H9 (cell line): ENCODE data around the gene GCLC. TPM values are rescaled to one million over a fixed set of nuclear protein-coding genes. Genes with fewer than 3 reads are reported as not detected.

ENCODE experiments used
- DNase-seq: peaks from one replicate; pipeline ENCODE4 v3.0.0-alpha.2; 2017
- H2AFZ ChIP-seq: one replicate; pipeline ENCODE4 v1.6.1; 2013; ENCODE audit warnings: mild to moderate bottlenecking, low read length, control low read depth, moderate library complexity
- H2AK5ac ChIP-seq: 2 replicates; pipeline ENCODE4 v1.6.1; 2013; ENCODE audit warnings: low read length, control low read depth, mixed read lengths; ENCODE audit not compliant: insufficient read length
- H2BK120ac ChIP-seq: one replicate; pipeline ENCODE4 v1.6.1; 2013; ENCODE audit warnings: low read depth, mild to moderate bottlenecking, low read length, control low read depth, inconsistent platforms; ENCODE audit not compliant: poor library complexity, severe bottlenecking
- H2BK12ac ChIP-seq: 2 replicates; pipeline ENCODE4 v1.6.1; 2013; ENCODE audit warnings: low read length, control low read depth, mixed read lengths, low read depth; ENCODE audit not compliant: insufficient read length
- H2BK15ac ChIP-seq: 2 replicates; pipeline ENCODE4 v1.6.1; 2013; ENCODE audit warnings: low read depth, low read length, control low read depth
- H2BK20ac ChIP-seq: one replicate; pipeline ENCODE4 v1.6.1; 2013; ENCODE audit warnings: low read depth, mild to moderate bottlenecking, low read length, control low read depth, inconsistent platforms; ENCODE audit not compliant: poor library complexity, severe bottlenecking
- H2BK5ac ChIP-seq: 2 replicates; pipeline ENCODE4 v1.6.1; 2013; ENCODE audit warnings: low read length, control low read depth, mixed read lengths; ENCODE audit not compliant: insufficient read length
- H3K14ac ChIP-seq: 2 replicates; pipeline ENCODE4 v1.6.1; 2013; ENCODE audit warnings: low read length, control low read depth; ENCODE audit not compliant: insufficient read depth
- H3K18ac ChIP-seq: 2 replicates; pipeline ENCODE4 v1.6.1; 2013; ENCODE audit warnings: low read depth, mild to moderate bottlenecking, mixed read lengths, low read length, control low read depth; ENCODE audit not compliant: insufficient read length
- H3K23ac ChIP-seq: 2 replicates; pipeline ENCODE4 v1.6.1; 2013; ENCODE audit warnings: low read length, control low read depth, mixed read lengths, low read depth; ENCODE audit not compliant: insufficient read length
- H3K23me2 ChIP-seq: 2 replicates; pipeline ENCODE4 v1.6.1; 2013; ENCODE audit warnings: low read depth, mild to moderate bottlenecking, mixed read lengths, low read length, control low read depth; ENCODE audit not compliant: insufficient read length, poor library complexity, severe bottlenecking
- H3K27ac ChIP-seq: 2 replicates; pipeline ENCODE4 v1.5.1; 2013; ENCODE audit warnings: low read length, control low read depth, mixed read lengths, low read depth; ENCODE audit not compliant: insufficient read length
- H3K27me3 ChIP-seq: 2 replicates; pipeline ENCODE4 v1.6.1; 2013; ENCODE audit warnings: low read length, control low read depth, inconsistent platforms; ENCODE audit not compliant: insufficient read depth
- H3K4ac ChIP-seq: 2 replicates; pipeline ENCODE4 v1.6.1; 2013; ENCODE audit warnings: low read depth, mild to moderate bottlenecking, control low read depth, inconsistent platforms, low read length, moderate library complexity
- H3K4me1 ChIP-seq: 2 replicates; pipeline ENCODE4 v1.6.1; 2013; ENCODE audit warnings: low read length, control low read depth, inconsistent platforms; ENCODE audit not compliant: insufficient read depth
- H3K4me2 ChIP-seq: 2 replicates; pipeline ENCODE4 v1.6.1; 2013; ENCODE audit warnings: low read length, control low read depth, mixed read lengths; ENCODE audit not compliant: insufficient read length, insufficient read depth
- H3K56ac ChIP-seq: 2 replicates; pipeline ENCODE4 v1.6.1; 2013; ENCODE audit warnings: low read depth, mild to moderate bottlenecking, mixed read lengths, low read length, control low read depth; ENCODE audit not compliant: insufficient read length
- H3K79me1 ChIP-seq: 2 replicates; pipeline ENCODE4 v1.6.1; 2013; ENCODE audit warnings: low read depth, mild to moderate bottlenecking, moderate library complexity, low read length, control low read depth, inconsistent platforms; ENCODE audit not compliant: insufficient read depth, poor library complexity, severe bottlenecking
- H3K79me2 ChIP-seq: 2 replicates; pipeline ENCODE4 v1.6.1; 2013; ENCODE audit warnings: low read length, control low read depth, inconsistent platforms; ENCODE audit not compliant: insufficient read depth
- H3K9ac ChIP-seq: 2 replicates; pipeline ENCODE4 v1.6.1; 2013; ENCODE audit warnings: low read length, control low read depth, mixed read lengths; ENCODE audit not compliant: insufficient read length; ENCODE audit errors: extremely low read depth
- H3K9me3 ChIP-seq: one replicate; pipeline ENCODE4 v1.6.1; 2013; ENCODE audit warnings: low read depth, low read length, inconsistent platforms; ENCODE audit not compliant: control insufficient read depth
- H3T11ph ChIP-seq: one replicate; pipeline ENCODE4 v1.6.1; 2013; ENCODE audit warnings: mild to moderate bottlenecking, low read length, control low read depth, inconsistent platforms
- H4K20me1 ChIP-seq: one replicate; pipeline ENCODE4 v1.6.1; 2013; ENCODE audit not compliant: control insufficient read depth, insufficient read length, insufficient read depth
- H4K5ac ChIP-seq: 2 replicates; pipeline ENCODE4 v1.6.1; 2013; ENCODE audit warnings: low read depth, mild to moderate bottlenecking, mixed read lengths, low read length, control low read depth; ENCODE audit not compliant: insufficient read length
- H4K8ac ChIP-seq: replicated peaks from 2 replicates; pipeline ENCODE4 v1.6.1; 2013; ENCODE audit warnings: low read length, control low read depth, mixed read lengths, low read depth; ENCODE audit not compliant: insufficient read length
- H4K91ac ChIP-seq: 2 replicates; pipeline ENCODE4 v1.6.1; 2013; ENCODE audit warnings: low read depth, mild to moderate bottlenecking, moderate library complexity, mixed read lengths, low read length, control low read depth; ENCODE audit not compliant: insufficient read length
- H3K27ac Mint-ChIP-seq, 3 experiments: 2 replicates in 2 of 3; 3 replicates in 1 of 3; pipeline ENCODE4 v1.8.0; 2020 to 2021; ENCODE audit warnings: mixed read lengths in 3 of 3, mild to moderate bottlenecking in 1 of 3, moderate library complexity in 1 of 3
- H3K27me3 Mint-ChIP-seq: 2 replicates; pipeline ENCODE4 v1.8.0; 2021; ENCODE audit warnings: low read depth, mild to moderate bottlenecking, moderate library complexity, mixed read lengths
- H3K36me3 Mint-ChIP-seq, 3 experiments: 2 replicates in 2 of 3; 3 replicates in 1 of 3; pipeline ENCODE4 v1.8.0; 2020 to 2021; ENCODE audit warnings: low read depth in 3 of 3, mixed read lengths in 3 of 3; ENCODE audit not compliant: insufficient read depth in 1 of 3
- H3K4me1 Mint-ChIP-seq, 2 experiments: 2 replicates each; pipeline ENCODE4 v1.8.0; 2020; ENCODE audit warnings: mixed read lengths in 2 of 2
- H3K4me3 Mint-ChIP-seq, 2 experiments: 2 replicates in 1 of 2; 3 replicates in 1 of 2; pipeline ENCODE4 v1.8.0; 2020 to 2021; ENCODE audit warnings: mild to moderate bottlenecking in 2 of 2, mixed read lengths in 2 of 2, moderate library complexity in 1 of 2
- H3K9me3 Mint-ChIP-seq, 2 experiments: 2 replicates in 1 of 2; 3 replicates in 1 of 2; pipeline ENCODE4 v1.8.0; 2020; ENCODE audit warnings: mild to moderate bottlenecking in 2 of 2, mixed read lengths in 2 of 2, moderate library complexity in 1 of 2
- whole genome bisulfite sequencing: extraction: QIAGEN DNeasy Blood & Tissue Kit; methylation state at CpG from one replicate; pipeline ENCODE4 v1.1.7; 2013; ENCODE audit warnings: missing lambda C conversion rate, low lambda C conversion rate, mixed read lengths; ENCODE audit not compliant: insufficient read length; ENCODE audit errors: extremely low coverage; 5-methylcytosine and 5-hydroxymethylcytosine counted together
- total RNA-seq: library from RNA; stranded (reverse); gene quantifications from 2 replicates; pipeline ENCODE4 v1.2.1, GENCODE V29; 2021
- TF ChIP-seq, protein P1 (sequence below): fragments of 200-600 bp; sonication (generic); conservative IDR thresholded peaks from 3 replicates; pipeline ENCODE4 v1.8.0; 2021; ENCODE audit warnings: antibody characterized with exemption, mild to moderate bottlenecking

GCLC gene
- total RNA-seq, 1 experiment from 2014 or later, result 55.5 TPM

- Histone ChIP-seq H4K91ac (no peak overlapping the region), H3K56ac (no peak overlapping the region), H2BK15ac (no peak overlapping the region), H3K27me3 (no peaks in the 10 kb centered on the region), H4K5ac (no peak overlapping the region), H3K14ac (no peak overlapping the region), H3K4me2 (no peak overlapping the region), H2AK5ac (no peak overlapping the region), H3K9me3 (no peaks in the 10 kb centered on the region), H4K8ac (no peak overlapping the region), H4K20me1 (no peaks in the 10 kb centered on the region), H2BK120ac (no peak overlapping the region), H3K18ac (no peak overlapping the region), H2BK12ac (no peak overlapping the region), H3K9ac (no peak overlapping the region), H2BK5ac (no peak overlapping the region), H3K23ac (no peak overlapping the region), H3T11ph (no peak overlapping the region), H3K27ac (no peak overlapping the region), H2BK20ac (no peak overlapping the region), H3K4me1 (0 out of 2 replicates have a peak, but pooled peaks cover 2% of the 10 kb centered on the region), H3K79me2 (no peaks in the 10 kb centered on the region), H3K79me1 (no peaks in the 10 kb centered on the region), H2AFZ (no peak overlapping the region), H3K4ac (no peak overlapping the region), H3K23me2 (no peaks in the 10 kb centered on the region)
- H3K4me1 Mint-ChIP-seq, result peaks cover 4 to 12% of the 10 kb centered on the region in 2 experiments; a peak in 3 of 4 replicates
- H3K36me3 Mint-ChIP-seq, result peaks cover 0 to 8% (median 5%) of the 10 kb centered on the region in 3 experiments; a peak in 4 of 7 replicates
- peak; percentile 41 for DNase-seq
- TF ChIP-seq, protein P1, sequence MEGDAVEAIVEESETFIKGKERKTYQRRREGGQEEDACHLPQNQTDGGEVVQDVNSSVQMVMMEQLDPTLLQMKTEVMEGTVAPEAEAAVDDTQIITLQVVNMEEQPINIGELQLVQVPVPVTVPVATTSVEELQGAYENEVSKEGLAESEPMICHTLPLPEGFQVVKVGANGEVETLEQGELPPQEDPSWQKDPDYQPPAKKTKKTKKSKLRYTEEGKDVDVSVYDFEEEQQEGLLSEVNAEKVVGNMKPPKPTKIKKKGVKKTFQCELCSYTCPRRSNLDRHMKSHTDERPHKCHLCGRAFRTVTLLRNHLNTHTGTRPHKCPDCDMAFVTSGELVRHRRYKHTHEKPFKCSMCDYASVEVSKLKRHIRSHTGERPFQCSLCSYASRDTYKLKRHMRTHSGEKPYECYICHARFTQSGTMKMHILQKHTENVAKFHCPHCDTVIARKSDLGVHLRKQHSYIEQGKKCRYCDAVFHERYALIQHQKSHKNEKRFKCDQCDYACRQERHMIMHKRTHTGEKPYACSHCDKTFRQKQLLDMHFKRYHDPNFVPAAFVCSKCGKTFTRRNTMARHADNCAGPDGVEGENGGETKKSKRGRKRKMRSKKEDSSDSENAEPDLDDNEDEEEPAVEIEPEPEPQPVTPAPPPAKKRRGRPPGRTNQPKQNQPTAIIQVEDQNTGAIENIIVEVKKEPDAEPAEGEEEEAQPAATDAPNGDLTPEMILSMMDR, result peak; percentile 82
- WGBS, result no CpG with 5 or more reads among the region's 11 CpGs
- H3K27ac Mint-ChIP-seq, result peak overlapping the region in 1 of 3 experiments; percentile 16; a peak in 1 of 7 replicates
- H3K27me3 Mint-ChIP-seq, result peaks cover 6% of the 10 kb centered on the region
- no peak overlapping the region for H3K4me3 Mint-ChIP-seq
- H3K9me3 Mint-ChIP-seq, result peaks cover 3 to 4% of the 10 kb centered on the region in 2 experiments; a peak in 3 of 5 replicates
Measured at GRCh38 chr6:53492860-53493634, 51.9 kb downstream of the GCLC start.
